Hematopoietic multipotent progenitor cell (in vitro differentiated cells): ENCODE results near the gene VPS13A. TPM values are rescaled to one million over a fixed set of nuclear protein-coding genes. Genes with fewer than 3 reads are reported as not detected.

Experiments
- DNase-seq, 3 donors: peaks; one replicate each; pipeline ENCODE4 v3.0.0-alpha.2; 2011 to 2015; ENCODE audit warnings: low read depth in 2 of 3, low spot score in 2 of 3
- total RNA-seq: library from RNA; depleted of rRNA; stranded (reverse); fragments of >200 nt; gene quantifications from one replicate; pipeline ENCODE4 v1.2.3, GENCODE V29; 2012

VPS13A gene
- total RNA-seq = 16.2 TPM

DNA sequence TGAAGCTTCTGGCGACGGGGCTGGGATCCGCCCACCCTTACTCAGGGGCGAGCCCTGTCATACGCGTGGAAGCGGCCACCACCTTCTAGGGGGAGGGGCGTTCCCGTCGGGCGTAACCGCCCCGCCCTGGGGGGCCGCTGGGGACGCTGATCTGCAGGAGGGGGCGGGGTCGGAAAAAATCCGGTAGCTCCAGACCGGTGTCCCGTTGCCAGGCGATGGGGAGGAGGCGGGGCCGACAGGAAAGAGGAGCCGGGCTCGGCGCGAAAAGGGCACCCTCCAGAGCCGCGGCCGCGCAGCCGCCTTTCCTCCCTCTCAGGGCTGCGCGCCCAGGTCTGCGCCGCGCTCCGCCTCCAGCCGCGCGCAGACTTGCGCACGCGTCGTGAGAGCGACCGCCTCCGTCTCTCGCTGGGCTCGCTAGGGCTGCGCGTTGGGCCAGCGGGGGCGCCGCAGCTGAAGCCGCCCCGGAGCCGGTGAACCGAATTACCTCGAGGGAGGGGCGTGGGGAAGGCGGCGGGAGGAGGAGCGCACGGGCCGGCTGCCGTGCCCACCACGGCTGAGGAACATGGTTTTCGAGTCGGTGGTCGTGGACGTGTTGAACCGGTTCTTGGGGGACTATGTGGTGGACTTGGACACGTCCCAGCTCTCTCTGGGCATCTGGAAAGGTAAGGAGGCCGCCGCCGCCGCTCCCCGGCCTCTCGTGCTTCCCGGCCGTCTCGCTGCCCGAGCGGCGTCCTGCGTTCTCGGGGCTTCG, at the start of gene VPS13A:
VPS13A (plus strand) TSS at position 392 of the 751 bp plus-strand sequence; CDS start at position 563, 171 bp downstream.
- peak; percentile 82 to 96 (median 94) for DNase-seq

DNA sequence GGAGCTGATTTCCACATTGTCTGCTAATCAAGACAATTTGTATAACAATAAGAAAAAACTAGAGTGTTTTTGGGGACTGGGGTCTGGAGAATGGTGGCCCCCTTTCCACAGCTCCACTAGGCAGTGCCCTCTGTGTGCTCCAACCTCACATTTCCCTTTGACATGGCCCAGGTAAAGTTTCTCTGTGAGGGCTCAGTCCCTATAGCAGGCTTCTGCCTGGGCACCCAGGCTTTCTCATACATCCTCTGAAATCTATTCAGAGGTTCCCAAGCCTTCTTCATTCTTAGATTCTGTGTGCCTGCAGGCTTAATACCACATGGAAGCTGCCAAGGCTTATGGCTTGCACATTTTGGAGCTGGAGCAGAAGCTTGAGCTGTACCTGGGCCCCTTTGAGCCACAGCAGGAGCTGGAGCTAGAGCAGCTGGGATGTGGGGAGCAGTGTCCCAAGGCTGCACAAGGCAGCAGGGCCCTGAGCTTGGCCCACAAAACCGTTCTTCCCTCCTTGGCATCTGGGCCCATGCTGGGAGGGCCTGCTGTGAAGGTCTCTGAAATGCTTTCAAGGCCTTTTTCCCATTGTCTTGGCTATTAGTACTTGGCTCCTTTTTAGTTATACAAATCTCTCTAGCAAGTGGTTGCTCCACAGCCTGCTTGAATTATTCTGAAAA, 49.1 kb upstream of the VPS13A start:
- DNase-seq = no peak

DNA sequence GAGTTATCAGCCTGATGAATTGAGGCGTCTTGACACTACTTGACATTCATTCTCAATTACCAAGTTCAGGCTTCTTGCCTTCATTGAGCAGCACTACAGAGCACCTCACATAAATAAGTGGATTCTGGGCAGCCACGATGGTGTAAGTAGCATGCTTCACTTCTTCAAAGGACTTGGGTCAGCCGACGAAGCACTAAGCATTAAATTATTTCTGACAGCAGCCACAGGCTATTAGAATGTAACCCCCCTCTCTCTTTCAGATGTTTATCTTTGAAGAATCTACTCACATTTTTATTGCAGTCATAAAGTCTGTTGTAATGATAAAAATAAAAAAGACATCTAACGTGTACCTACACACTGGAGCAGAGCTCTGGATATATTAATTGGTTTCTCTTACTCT, 45.9 kb upstream of the VPS13A start:
- no peak for DNase-seq

DNA sequence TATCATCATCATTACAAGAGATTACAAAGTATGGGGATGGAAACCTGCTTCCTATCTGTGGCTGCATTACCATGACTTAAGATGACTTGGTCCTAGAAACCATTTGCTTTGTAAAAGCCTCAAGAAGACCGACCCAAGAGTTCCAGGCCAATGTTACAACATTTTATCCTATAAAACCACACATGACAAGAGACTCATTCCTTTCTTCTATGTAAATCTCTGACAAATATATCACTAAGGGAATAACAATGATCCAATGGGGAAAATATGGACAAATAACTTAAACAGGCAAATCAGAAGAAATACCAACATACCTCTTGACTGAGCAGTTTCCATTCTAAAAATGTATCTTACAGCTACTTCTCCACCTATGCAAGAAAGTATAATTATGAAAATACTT, 44.3 kb upstream of the VPS13A start:
- no peak for DNase-seq

DNA sequence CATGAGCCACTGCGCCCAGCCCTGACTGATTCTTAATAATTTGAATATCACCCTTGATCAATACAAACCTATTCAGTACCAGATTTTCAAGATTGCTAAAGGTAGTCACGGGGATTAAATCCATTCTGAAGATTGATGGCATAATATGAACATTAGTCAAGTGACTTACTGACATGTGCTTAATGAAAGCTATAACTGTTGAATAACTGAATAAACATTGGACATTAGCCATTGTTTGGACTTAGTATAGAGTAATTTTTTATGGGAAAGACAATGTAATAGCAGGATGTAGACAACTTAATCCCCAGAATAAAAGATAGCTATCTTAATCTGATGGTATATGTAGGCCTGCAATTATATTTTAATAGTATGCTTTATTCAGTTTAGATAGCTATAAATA, 35.0 kb upstream of the VPS13A start:
- DNase-seq = no peak

DNA sequence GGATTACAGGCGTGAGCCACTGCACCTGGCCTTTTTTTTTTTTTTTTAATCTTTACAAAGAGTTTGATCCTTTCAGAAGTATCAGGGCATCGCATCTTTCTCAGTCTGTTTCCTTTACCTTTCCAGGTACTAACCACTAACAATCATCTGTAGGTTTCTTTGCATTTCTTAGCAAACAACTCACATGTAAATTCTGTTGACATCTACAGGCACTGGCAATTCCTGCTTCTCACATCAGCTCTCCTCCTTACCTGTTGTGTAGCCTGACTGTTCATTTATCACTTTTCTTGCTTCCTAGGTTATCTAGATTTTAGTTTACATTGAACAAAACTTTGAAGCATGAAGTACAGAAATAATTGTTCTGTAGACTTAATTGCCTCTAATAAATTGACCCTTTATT, 27.5 kb upstream of the VPS13A start:
- no peak for DNase-seq

DNA sequence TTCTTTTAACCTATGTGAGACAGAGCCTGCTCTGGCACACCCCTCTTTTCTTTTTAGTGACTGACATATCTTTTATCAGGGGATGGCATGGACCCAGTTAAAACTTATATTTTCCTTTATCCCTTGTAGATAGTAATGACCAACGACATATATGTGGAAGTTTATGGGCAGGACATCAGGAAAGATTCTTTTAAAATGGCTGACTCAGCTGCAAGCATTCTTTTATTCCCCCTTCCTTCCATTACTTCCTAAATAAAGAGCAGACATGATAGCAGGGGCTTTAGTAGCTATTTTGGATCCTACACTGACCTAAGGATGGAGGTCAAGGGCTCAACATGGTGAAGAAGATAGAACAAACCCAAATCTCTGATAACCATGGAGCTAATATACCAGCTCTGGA, 25.0 kb upstream of the VPS13A start:
- no peak for DNase-seq

DNA sequence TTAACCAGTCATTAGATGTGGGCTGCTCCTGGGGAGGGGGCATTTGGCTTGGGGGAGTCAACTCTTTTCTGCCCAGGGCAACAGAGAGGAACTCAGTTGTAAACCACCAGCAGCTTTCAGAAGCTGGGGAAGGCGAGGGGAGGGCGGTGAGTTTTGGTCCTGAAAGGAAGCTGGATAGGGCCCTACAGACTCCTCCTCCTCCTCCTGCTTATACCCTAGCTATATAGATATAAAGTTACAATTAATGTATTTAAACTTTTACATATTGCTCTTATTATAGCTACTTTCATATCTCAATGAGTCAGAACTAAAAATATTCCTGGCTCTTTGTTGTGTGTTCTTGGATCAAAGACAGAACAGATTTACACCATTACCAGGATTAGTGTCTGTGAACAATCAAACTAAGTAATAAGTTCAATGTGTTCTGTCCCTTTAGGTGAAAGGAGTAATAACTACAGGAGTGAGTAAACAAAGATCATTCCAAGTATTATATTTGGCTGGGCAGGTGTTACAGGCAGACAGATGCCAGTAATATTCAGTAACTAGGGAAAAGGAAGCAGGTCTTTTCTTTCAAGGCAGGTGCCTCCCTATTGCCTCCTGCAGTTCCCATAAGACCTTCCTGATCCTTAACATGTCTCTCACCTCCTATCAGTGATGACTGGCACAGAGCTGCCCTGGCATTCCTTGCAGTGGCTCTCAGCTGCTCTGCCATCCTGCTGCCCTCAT, 20.5 kb upstream of the VPS13A start:
- no peak for DNase-seq

DNA sequence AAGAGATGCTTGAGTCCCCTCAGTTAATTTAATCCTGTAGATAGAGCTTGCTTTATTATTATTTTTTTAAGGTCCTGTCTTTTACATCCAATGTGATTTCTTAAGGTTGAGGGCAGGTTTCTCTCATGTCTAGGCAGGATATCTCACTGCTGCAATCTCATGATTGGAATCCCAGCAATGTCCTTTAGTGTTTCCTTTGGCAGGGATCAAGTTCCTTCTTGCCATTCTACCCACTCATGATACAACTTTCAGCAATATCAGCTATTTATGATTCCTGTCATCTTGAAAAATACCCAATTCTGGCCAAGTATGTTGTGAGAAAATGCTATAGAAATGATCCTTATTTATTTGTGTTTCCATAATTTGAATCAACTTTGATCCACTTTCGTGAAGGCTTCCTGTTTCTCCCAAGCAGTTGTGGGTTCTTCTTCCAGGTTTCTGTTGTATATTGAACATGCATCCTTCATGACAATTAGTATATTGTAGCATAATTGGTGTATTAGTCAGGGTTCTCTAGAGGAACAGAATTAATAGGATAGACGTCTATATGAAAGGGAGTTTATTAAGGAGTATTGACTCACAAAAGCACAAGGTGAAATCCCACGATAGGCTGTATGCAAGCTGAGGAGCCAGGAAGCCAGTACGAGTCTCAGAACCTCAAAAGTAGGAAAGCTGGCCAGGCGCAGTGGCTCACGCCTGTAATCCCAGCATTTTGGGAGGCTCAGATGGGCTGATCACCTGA, 18.4 kb upstream of the VPS13A start:
- DNase-seq = no peak

DNA sequence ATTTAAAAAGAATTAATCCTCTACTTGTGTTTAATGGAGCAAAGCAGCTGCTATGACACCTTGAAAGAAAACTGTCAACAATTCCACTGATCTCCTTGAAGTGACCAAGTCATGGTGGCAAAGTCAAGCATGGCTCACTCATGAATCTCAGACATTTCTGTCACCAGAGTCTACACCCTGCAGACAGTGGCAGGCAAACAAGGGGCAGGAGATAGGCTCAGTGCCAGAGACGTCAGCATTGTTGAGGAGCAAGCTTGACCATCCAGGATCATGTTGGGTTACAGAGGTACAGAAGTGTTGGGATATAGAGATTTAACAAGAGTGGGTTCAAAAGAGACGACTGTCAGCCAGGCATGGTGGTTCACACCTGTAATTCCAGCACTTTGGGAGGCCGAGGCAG, 16.1 kb upstream of the VPS13A start:
- no peak for DNase-seq

DNA sequence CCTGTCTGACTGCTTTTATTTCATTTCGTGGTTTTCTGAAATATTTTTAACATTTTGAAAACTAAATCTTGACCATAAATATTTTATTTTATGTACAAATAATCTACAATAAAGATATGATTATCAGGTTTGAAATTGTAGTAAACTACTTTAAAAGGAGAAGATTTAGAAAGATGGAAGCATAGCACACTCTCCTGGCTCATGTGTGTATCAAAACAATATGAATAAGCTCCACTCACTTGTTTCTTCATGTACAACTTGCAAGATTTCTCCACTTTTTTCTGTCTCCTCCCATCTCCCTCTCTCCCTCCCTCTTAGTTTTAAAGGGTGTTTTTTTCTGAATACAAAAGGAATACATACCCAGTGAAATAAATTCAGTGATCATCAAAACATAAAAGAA, 15.4 kb upstream of the VPS13A start:
- DNase-seq = no peak

DNA sequence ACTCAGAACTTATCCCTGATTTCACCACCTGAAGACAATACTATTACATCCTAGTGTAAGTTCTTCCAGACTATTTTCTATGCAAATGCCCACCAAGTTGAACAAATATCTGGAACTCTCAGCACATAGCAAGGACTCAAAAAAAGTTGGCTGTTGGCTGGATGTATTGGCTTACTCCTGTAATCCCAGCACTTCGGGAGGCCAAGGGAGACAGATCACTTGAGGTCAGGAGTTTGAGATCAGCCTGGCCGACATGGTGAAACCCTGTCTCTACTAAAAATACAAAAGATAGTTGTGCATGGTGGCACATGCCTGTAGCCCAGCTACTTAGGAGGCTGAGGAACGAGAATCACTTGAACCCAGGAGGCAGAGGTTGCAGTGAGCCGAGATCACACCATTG, 15.0 kb upstream of the VPS13A start:
- no peak for DNase-seq

DNA sequence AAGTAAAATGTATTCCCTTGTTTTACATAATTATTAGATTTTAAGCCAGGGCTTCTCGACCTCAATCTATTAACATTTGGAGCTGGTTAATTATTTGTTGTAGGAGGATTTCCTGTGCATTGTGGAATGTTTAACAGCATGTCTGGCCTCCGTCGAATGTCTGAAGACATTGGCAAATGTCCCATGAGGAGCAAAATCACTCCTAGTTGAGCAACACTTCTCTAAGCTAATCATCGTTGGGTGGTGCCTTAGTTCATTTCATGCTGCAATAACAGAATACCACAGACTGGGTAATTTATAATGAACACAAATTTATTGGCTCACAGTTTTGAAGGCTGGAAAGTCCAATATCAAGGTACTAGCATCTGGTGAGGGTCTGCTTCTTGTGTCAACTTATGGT, 13.4 kb upstream of the VPS13A start:
- no peak for DNase-seq

DNA sequence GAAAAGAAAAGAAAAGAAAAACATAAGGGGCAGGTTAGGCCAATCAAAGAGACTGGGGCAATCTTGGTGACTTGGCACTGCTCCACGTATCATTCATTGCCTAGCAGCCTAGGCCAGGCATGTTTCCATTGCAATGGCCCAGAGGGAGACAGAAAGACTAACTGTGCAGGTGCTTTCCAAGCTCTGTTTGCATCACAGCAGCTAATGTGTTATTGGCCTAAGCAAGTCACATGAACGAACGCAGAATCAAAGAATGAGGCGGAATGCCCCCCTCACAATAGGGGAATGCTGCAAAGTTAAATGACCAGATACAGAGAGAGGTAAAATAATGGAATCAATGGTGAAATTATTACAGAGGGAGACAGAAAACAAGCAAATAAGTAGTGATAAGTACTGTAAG, 11.1 kb upstream of the VPS13A start:
- no peak for DNase-seq

DNA sequence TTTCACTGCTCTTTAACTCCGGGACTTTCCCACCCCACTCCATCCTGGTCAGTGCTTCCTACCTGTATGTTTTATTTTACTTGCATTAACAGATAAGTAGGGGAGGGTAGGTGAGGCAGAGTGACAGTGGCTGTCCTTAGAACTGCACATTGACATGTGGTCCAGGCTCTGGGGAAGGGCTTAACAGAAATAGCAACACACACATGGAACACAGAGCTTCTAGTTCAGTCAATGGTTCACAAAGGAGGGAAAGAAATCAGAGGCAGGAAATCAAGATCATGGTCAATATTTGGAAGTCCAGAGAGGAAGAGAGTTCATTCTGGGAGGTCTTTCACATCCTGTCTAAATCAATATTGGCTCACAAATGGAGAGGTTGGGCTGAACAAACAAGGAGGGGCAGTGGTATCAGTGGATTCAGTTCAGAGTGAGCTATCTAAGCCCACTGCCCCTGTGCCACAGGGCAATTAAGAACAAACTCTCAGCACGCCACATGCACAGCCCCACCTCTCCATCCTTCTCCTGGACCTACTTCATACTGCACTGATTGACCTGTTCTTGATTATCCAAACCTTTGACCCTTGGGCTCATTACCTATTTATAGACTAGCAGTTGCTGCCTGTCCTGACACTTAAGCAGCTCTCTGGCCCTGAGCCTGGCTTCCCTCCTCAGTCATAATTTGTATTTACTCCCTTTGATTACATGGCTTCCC, 6.2 kb upstream of the VPS13A start:
- no peak for DNase-seq

DNA sequence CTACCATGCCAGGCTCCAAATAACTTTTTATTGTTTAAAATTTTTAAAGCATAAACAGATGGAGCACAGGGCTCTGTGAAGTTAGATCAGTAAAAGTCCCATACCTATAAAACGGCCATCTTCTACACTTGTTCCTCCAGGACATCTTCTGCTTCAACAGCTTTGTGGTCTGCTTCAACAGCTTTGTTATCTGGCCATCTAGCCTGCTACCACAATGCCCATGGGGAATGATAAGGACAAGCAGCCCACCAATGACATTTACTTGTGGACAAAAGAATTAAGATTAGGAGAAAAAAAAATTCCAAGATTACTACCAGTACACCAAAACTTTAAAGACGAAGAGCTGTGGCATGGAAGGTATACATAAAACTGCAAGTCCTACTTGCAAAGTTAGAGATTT, 2.2 kb upstream of the VPS13A start:
- DNase-seq = no peak

DNA sequence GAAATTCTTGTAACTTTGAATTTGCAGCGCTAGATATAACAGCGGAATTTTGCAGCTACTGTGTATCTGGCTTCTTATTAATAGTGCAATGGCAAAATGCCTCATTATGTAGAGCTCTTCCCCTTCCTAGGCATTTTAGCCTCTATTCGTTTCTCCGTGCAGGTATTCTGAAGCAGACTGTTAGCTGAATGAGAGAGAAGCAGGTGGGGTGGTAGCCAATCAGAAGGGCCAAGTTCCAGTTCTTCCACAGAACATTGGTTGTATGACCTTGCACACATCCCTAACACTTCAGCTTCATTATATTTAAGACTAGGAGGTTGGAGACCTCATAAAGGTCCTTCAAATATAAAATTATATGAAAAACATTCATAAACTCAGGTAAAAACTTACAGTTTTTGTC, 1.2 kb upstream of the VPS13A start:
- no peak for DNase-seq

DNA sequence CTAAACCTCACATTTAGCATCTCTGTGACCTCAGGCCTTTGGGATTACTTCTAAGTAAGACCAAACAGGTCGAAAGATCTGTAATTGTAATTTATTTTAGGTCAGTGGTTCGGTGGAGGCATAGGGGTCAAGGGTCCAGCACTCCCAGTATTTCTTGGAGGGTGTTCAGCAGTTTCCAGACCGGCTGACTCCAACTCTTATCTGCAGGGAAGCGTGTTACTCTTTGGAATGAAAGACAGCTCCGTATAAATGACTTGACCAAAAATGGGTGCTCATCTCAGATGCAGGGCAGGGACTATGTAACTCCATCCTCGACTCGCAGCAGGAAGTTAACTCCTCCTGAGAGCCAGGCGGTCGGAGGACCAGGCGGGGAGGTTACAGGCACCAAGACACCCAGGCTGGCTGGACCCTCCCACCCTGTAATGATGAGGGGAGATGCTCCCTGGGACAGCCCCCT, 620 bp upstream of the VPS13A start:
- DNase-seq = no peak

DNA sequence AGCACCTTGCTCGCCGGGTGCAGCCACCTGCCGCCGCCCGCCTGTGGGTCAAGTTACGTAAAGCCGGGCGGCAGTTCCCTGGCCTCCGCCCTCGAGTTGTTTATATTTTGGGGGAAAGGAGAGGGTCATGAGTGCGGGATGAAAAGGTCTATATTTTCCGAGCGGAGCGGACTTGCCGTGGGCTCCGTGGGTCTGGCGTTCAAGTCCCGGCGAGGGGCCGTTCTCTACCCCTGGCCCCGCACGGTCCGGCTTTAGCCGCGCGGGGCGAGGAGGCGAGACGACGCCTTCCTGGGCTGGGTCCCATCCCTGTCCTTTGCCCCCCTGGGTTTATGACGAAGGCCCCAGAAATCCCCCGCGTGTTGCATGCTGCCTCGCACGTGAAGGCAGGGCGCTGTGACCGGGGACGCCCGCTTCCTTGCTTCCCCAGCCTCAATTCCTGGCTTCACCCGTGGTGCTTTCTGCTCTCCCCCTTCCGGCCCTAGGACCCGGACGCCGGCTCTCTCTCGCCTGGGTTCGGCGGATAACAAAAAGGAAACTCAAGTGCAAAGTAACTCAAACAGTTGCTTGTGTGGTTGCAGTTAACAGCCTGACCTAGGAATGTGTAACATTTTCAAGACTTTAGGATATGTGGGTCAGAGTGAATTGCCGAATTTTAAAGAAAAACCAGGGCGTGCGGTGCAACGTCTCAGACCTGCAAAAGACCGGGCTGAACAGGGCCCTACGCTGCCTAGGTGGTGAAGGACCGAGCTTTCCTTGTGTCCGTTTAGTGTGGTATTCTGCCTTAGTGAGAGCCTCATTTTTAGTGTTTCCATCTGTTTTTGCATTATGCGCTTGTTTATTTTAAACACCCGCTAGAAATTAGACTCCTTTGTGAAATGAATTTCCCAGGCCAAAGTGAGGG, 810 bp downstream of the VPS13A start:
- DNase-seq = peak; percentile 33 to 54 (median 50)
